ENCODE results near the gene RASGRP3.
A peak's percentile ranks its signal among the peaks of the same experiment; 100 is the strongest.

Gene RASGRP3

GRCh38 chr2:33561872-33562271, 85.4 kb downstream of the RASGRP3 start:
- Mint-ChIP-seq H3K27me3 (no peaks in the 10 kb centered on the region), H3K4me1 (ENCODE audit: low read depth in 2 of 2) (no peaks in the 10 kb centered on the region), H3K27ac (no peak overlapping the region), H3K36me3 (ENCODE audit: insufficient read depth) (no peaks in the 10 kb centered on the region), H3K9me3 (no peaks in the 10 kb centered on the region), H3K4me3 (no peak overlapping the region)
- no peak for ATAC-seq (replicated peaks)
- DNase-seq, result no peak

- Mint-ChIP-seq H3K36me3 (ENCODE audit: insufficient read depth) (no peaks in the 10 kb centered on the region), H3K27me3 (no peaks in the 10 kb centered on the region), H3K27ac (no peak overlapping the region), H3K4me1 (ENCODE audit: low read depth in 2 of 2) (peaks cover 0 to 3% of the 10 kb centered on the region in 2 donors), H3K9me3 (no peaks in the 10 kb centered on the region), H3K4me3 (no peak overlapping the region)
- ATAC-seq (replicated peaks), result no peak
- DNase-seq, result no peak
These were observed 94.2 kb downstream of the RASGRP3 start for GRCh38 chr2:33570681-33571080.

DNA sequence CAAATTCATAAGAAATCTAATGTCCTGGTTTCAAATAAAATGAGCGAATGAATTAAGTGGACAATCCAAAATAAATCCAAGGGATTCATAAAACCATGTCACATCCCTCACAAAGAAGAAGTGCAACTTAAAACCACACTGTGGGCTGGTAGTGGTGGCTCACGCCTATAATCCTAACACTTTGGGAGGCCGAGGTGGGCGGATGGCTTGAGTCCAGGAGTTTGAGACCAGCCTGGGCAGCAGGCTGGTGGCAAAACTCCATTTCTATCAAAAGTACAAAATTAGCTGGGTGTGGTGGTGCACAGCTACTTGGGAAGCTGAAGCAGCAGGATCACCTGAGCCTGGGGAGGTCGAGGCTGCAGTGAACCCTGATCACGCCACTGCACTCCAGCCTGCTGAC, 97.2 kb downstream of the RASGRP3 start:
- Mint-ChIP-seq H3K27ac (no peak overlapping the region), H3K36me3 (ENCODE audit: insufficient read depth) (no peaks in the 10 kb centered on the region), H3K4me1 (ENCODE audit: low read depth in 2 of 2) (peaks cover 0 to 3% of the 10 kb centered on the region in 2 donors), H3K9me3 (no peaks in the 10 kb centered on the region), H3K27me3 (no peaks in the 10 kb centered on the region), H3K4me3 (no peak overlapping the region)
- DNase-seq (no peak), ATAC-seq (replicated peaks) (no peak)

GRCh38 chr2:33577084-33577483, 100.6 kb downstream of the RASGRP3 start:
- Mint-ChIP-seq H3K27me3 (no peaks in the 10 kb centered on the region), H3K4me1 (ENCODE audit: low read depth in 2 of 2) (peaks cover 0 to 4% of the 10 kb centered on the region in 2 donors), H3K4me3 (no peak overlapping the region), H3K9me3 (no peaks in the 10 kb centered on the region), H3K27ac (peak overlapping the region in 1 of 2 donors; percentile 22), H3K36me3 (ENCODE audit: insufficient read depth) (no peaks in the 10 kb centered on the region)
- ATAC-seq (replicated peaks) (no peak), DNase-seq (no peak)

GRCh38 chr2:33577668-33578067, 101.2 kb downstream of the RASGRP3 start:
- Mint-ChIP-seq H3K9me3 (no peaks in the 10 kb centered on the region), H3K4me3 (no peak overlapping the region), H3K4me1 (ENCODE audit: low read depth in 2 of 2) (peaks cover 0 to 4% of the 10 kb centered on the region in 2 donors), H3K27me3 (no peaks in the 10 kb centered on the region), H3K27ac (no peak overlapping the region), H3K36me3 (ENCODE audit: insufficient read depth) (no peaks in the 10 kb centered on the region)
- no peak for ATAC-seq (replicated peaks)
- DNase-seq, result no peak

GRCh38 chr2:33579227-33579626, 102.8 kb downstream of the RASGRP3 start:
- DNase-seq (no peak), ATAC-seq (replicated peaks) (no peak)
- Mint-ChIP-seq H3K4me1 (ENCODE audit: low read depth in 2 of 2) (peaks cover 0 to 4% of the 10 kb centered on the region in 2 donors), H3K9me3 (no peaks in the 10 kb centered on the region), H3K4me3 (no peak overlapping the region), H3K27ac (peak overlapping the region in 1 of 2 donors; percentile 22), H3K27me3 (no peaks in the 10 kb centered on the region), H3K36me3 (ENCODE audit: insufficient read depth) (peaks cover 1% of the 10 kb centered on the region)

DNA sequence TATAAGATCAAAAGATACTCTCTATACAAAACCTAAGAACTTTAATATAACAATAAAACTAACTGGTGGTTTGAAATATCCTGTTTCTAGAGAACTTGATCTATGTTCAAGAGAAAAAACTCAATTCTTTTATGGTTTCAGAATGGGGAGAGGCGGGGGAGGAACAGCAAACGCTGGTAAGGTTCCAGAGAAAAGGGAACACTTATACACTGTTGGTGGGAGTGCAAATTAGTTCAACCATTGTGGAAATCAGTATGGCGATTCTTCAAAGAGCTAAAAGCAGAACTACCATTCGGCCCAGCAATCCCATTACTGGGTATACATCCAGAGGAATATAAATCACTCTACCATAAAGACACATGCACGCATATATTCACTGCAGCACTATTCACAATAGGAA, 105.4 kb downstream of the RASGRP3 start:
- DNase-seq (no peak), ATAC-seq (replicated peaks) (no peak)
- peak overlapping the region in 1 of 2 donors; percentile 15 for H3K27ac Mint-ChIP-seq

DNA sequence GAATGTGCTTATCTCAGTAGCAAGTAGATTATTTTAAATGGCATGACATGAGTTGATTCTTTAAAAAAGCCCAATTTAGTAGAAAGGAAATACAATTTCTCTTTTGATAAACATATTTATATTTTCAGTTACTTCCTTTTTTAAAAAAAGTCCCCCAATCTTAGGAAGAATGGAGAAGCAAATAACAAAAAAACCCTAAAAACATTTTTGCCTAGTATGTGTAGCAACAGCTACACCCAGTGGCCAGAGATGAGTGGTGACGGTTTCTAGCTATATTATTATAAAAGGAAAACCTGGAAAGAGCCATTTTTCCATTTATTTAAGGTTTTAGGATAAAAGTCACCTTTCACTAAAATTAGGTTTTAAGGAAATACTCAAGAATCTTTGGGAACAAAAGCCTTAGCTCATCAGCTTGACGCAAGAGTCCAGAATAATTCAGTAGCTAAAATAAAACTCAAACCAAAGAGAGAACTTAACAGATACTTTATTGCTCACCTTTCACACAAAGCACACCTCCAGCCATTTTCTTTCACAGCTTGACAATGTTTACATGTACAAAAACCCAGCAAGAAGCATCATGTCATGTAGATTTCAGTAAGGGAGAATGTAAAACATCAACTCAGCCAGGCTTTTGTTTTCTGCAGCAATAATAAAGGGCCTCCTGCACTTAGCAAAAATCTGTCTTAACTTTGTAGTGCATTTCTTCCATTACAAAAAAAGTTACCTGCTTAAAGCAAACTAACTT, 106.9 kb downstream of the RASGRP3 start:
- H3K27ac Mint-ChIP-seq, result no peak overlapping the region

More for the DNA sequence above, 105.4 kb downstream of the RASGRP3 start:
- peaks cover 25% of the 10 kb centered on the region for H3K36me3 Mint-ChIP-seq (ENCODE audit: insufficient read depth)
- H3K4me3 Mint-ChIP-seq, result no peak overlapping the region
- no peaks in the 10 kb centered on the region for H3K27me3 Mint-ChIP-seq
- no peaks in the 10 kb centered on the region for H3K9me3 Mint-ChIP-seq
- peaks cover 0 to 4% of the 10 kb centered on the region in 2 donors for H3K4me1 Mint-ChIP-seq (ENCODE audit: low read depth in 2 of 2)

DNA sequence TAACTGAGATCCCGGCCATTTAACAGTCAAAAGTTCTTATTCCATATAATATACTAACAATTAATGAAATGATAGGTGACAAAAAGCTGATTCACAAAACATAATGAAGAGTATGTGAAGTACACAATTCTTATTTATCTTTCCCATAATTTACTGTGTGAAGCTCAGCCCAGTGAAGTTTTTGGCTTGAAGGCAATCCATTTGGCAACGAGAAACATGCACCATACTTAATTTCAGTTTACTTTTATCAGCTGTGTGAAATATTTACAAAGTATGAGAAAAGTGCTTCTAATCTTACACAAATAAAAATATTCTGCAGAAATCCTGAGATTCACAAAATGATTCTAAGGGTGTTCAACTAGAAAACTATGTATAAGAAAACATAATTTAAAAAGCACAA, 110.3 kb downstream of the RASGRP3 start:
- Mint-ChIP-seq H3K27ac (no peak overlapping the region), H3K4me1 (ENCODE audit: low read depth in 2 of 2) (no peaks in the 10 kb centered on the region), H3K27me3 (no peaks in the 10 kb centered on the region), H3K36me3 (ENCODE audit: insufficient read depth) (peaks cover 46% of the 10 kb centered on the region), H3K4me3 (no peak overlapping the region), H3K9me3 (no peaks in the 10 kb centered on the region)
- ATAC-seq (replicated peaks), result no peak
- no peak for DNase-seq

More for the DNA sequence above, 106.9 kb downstream of the RASGRP3 start:
- Mint-ChIP-seq H3K27me3 (no peaks in the 10 kb centered on the region), H3K36me3 (ENCODE audit: insufficient read depth) (peaks cover 33% of the 10 kb centered on the region), H3K4me3 (no peak overlapping the region), H3K9me3 (no peaks in the 10 kb centered on the region), H3K4me1 (ENCODE audit: low read depth in 2 of 2) (peaks cover 0 to 4% of the 10 kb centered on the region in 2 donors)
- peak in 2 of 3 experiments; percentile 19 to 23 for DNase-seq
- ATAC-seq (replicated peaks), result peak; percentile 57

- Mint-ChIP-seq H3K36me3 (ENCODE audit: insufficient read depth) (peaks cover 61% of the 10 kb centered on the region), H3K9me3 (no peaks in the 10 kb centered on the region), H3K4me3 (no peak overlapping the region), H3K27me3 (no peaks in the 10 kb centered on the region), H3K27ac (peak overlapping the region; percentile 26 to 86), H3K4me1 (ENCODE audit: low read depth in 2 of 2) (peaks cover 3 to 4% of the 10 kb centered on the region in 2 donors)
- ATAC-seq (replicated peaks) (no peak), DNase-seq (no peak)
These were observed 111.8 kb downstream of the RASGRP3 start for GRCh38 chr2:33588232-33588631.

GRCh38 chr2:33589444-33589843, 113.0 kb downstream of the RASGRP3 start:
- ATAC-seq (replicated peaks) (no peak), DNase-seq (no peak)
- H3K27me3 Mint-ChIP-seq, result no peaks in the 10 kb centered on the region
- H3K4me3 Mint-ChIP-seq, result no peak overlapping the region
- H3K36me3 Mint-ChIP-seq (ENCODE audit: insufficient read depth), result peaks cover 64% of the 10 kb centered on the region
- H3K9me3 Mint-ChIP-seq, result no peaks in the 10 kb centered on the region
- H3K4me1 Mint-ChIP-seq (ENCODE audit: low read depth in 2 of 2), result peaks cover 8 to 12% of the 10 kb centered on the region in 2 donors
- H3K27ac Mint-ChIP-seq, result peak overlapping the region; percentile 33 to 86

DNA sequence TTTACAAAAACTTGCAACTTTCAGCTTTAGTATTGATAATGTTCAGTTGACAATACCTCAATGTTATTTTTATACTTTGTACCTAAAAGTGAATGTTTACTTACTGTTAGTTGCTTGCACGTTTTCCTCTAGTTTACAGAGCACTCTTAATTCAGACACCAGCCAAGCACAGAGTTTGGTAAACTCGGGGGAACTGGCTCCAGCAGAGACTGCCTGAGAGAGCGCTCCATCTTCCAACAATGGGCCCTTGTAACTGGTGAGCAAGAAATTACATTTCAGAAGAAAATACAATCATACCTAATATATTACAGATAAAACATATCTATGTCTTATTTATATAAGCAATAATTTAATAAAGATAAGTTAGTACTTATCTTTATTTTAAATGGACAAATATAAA, 118.9 kb downstream of the RASGRP3 start:
- Mint-ChIP-seq H3K4me1 (ENCODE audit: low read depth in 2 of 2) (peaks cover 30 to 41% of the 10 kb centered on the region in 2 donors), H3K27me3 (no peaks in the 10 kb centered on the region), H3K36me3 (ENCODE audit: insufficient read depth) (peaks cover 42% of the 10 kb centered on the region), H3K9me3 (no peaks in the 10 kb centered on the region), H3K27ac (no peak overlapping the region), H3K4me3 (no peak overlapping the region)
- ATAC-seq (replicated peaks) (no peak), DNase-seq (no peak)

- no peaks in the 10 kb centered on the region for H3K9me3 Mint-ChIP-seq
- no peaks in the 10 kb centered on the region for H3K27me3 Mint-ChIP-seq
- no peak for DNase-seq
- H3K4me3 Mint-ChIP-seq, result peak overlapping the region in 1 of 2 donors; percentile 93
- peaks cover 30 to 41% of the 10 kb centered on the region in 2 donors for H3K4me1 Mint-ChIP-seq (ENCODE audit: low read depth in 2 of 2)
- ATAC-seq (replicated peaks), result no peak
- peaks cover 28% of the 10 kb centered on the region for H3K36me3 Mint-ChIP-seq (ENCODE audit: insufficient read depth)
- H3K27ac Mint-ChIP-seq, result peak overlapping the region in 1 of 2 donors; percentile 92
These were observed 120.6 kb downstream of the RASGRP3 start for GRCh38 chr2:33597026-33597425.

GRCh38 chr2:33598561-33599174, 122.2 kb downstream of the RASGRP3 start:
- peaks cover 25 to 34% of the 10 kb centered on the region in 2 donors for H3K4me1 Mint-ChIP-seq (ENCODE audit: low read depth in 2 of 2)
- H3K4me3 Mint-ChIP-seq, result peak overlapping the region; percentile 88 to 93
- peaks cover 14% of the 10 kb centered on the region for H3K36me3 Mint-ChIP-seq (ENCODE audit: insufficient read depth)
- H3K9me3 Mint-ChIP-seq, result no peaks in the 10 kb centered on the region
- H3K27ac Mint-ChIP-seq, result peak overlapping the region; percentile 91 to 92
- peak; percentile 44 for ATAC-seq (replicated peaks)
- peaks cover 0 to 8% of the 10 kb centered on the region in 2 donors for H3K27me3 Mint-ChIP-seq
- peak in 2 of 3 experiments; percentile 15 to 18 for DNase-seq

Data from effector memory CD8-positive, alpha-beta T cell (primary cell).